Right lobe of liver (tissue), 6 donors: ENCODE data around the gene TUT4. TPM values are rescaled to one million over a fixed set of nuclear protein-coding genes. Genes with fewer than 3 reads are reported as not detected.
A peak's percentile ranks its signal among the peaks of the same experiment; 100 is the strongest.

Source experiments
- ATAC-seq, 4 donors: fragments of 200-7000 bp; cut with Tn5 transposase; one replicate each; pipeline ENCODE4 v1.9.1; 2020; ENCODE audit warnings: mild to moderate bottlenecking in 4 of 4, moderate library complexity in 4 of 4
- DNase-seq, 3 donors: peaks; one replicate each; pipeline ENCODE4 v3.0.0-alpha.2; 2020
- H3K27ac ChIP-seq, 3 donors: fragments of 200-600 bp; one replicate each; pipeline ENCODE4 v1.8.0; 2022
- H3K27me3 ChIP-seq, 2 donors: fragments of 200-600 bp; one replicate each; pipeline ENCODE4 v1.8.0; 2022
- H3K36me3 ChIP-seq, 4 donors: fragments of 200-600 bp; sonication (generic) in 1 of 4; one replicate each; pipeline versions ENCODE4 v1.5.1 to v1.8.0; 2017 to 2022; ENCODE audit warnings: control low read depth in 1 of 4
- H3K4me1 ChIP-seq, 4 donors: fragments of 200-600 bp; sonication (generic) in 1 of 4; one replicate each; pipeline versions ENCODE4 v1.5.1 to v1.8.0; 2017 to 2022; ENCODE audit warnings: control low read depth in 1 of 4
- H3K4me3 ChIP-seq, 3 donors: fragments of 200-600 bp; one replicate each; pipeline ENCODE4 v1.8.0; 2022
- H3K9me3 ChIP-seq, 4 donors: fragments of 200-600 bp; sonication (generic) in 1 of 4; one replicate each; pipeline versions ENCODE4 v1.5.1 to v1.8.0; 2017 to 2022; ENCODE audit warnings: control low read depth in 1 of 4
- CTCF ChIP-seq, 4 donors: fragments of 200-600 bp in 3 of 4; fragments of 450-650 bp in 1 of 4; IDR thresholded peaks; one replicate each; pipeline versions ENCODE4 v1.5.1 to v1.8.0; 2016 to 2022; ENCODE audit warnings: antibody characterized with exemption in 4 of 4, mild to moderate bottlenecking in 2 of 4
- POLR2A ChIP-seq: fragments of 450-650 bp; IDR thresholded peaks from one replicate; pipeline ENCODE4 v1.6.1; 2017; ENCODE audit warnings: antibody characterized with exemption, mild to moderate bottlenecking
- WGBS: methylation state at CpG from one replicate; pipeline ENCODE4 v1.1.6; 2018; ENCODE audit warnings: low coverage, low lambda C conversion rate; ENCODE audit not compliant: insufficient coverage; ENCODE audit errors: missing lambda C conversion rate; 5-methylcytosine and 5-hydroxymethylcytosine counted together
- intact Hi-C, 2 donors: fragments of 100-400 bp; cut with DNase I; formaldehyde crosslinking; loops; one replicate each; pipeline versions ENCODE4 v1.11.2 to v1.14.1; 2022
- total RNA-seq, 6 experiments: library from RNA; depleted of rRNA in 2 of 6; stranded (reverse); fragments of >200 nt in 2 of 6; fragmentation: NEBNext Ultra II Directional in 3 of 6; extraction: Animal tissue kit (Norgen Biotek cat#: 25700) in 3 of 6; gene quantifications; one replicate each; pipeline versions ENCODE4 v1.1.0 to v1.2.4, GENCODE V29; 2016 to 2023
- donor health status: DM: no; HTN: yes; CAD: no.
- donor health status: DM: no; HTN: no; CAD: no.
- donor health status: DM: no; HTN: no; CAD: no.
- donor health status: DM: no; HTN: yes; CAD: no.
- donor health status: DM: no; HTN: yes; CAD: no.

The TUT4 gene
- total RNA-seq, 6 experiments from 2014 or later, result 16.1 to 33.0 (median 22.8) TPM

DNA sequence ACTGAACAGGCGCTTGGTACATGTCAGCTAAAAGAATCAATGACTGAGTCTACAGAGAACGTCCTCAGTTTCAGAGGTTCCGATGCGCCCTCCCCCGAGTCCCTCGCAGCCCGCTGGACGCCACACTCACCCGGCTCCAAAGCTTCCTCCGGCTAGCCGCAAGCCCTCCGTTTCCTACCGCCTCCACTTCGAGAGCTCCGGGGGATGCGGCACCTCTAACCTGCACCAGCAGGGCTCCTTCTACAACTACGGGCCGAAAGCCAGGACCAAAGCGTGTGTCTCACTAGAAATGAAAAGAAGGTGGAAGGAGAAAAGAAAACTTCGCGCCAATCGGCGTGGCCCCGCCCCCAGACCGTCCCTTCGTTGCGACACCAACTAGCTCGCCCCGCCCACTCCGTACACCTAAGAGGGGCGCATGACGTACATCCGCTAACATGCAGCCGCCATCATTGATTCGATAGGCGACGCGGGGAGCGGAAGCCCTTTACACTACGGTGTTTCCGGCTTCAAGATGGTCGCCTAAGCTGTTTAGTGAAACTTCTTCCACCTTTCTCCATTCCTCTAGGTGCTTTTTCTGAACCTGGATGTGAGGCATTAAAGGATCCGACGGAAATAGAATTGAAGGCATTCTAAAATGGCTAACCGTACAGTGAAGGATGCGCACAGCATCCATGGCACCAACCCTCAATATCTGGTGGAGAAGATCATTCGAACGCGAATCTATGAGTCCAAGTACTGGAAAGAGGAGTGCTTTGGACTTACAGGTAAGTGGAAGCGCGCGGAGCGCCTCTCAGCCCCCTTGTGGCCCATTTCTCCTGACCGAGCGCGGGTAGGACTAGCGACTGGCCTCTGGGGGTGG, 148.5 kb downstream of the TUT4 start, which contains the start of the genes ORC1 and PRPF38A:
ORC1 (minus strand) TSS at position 308 of the 859 bp plus-strand sequence. CDS start 2,200 bp downstream, outside the sequence.
PRPF38A (plus strand) TSS at position 487 of the 859 bp plus-strand sequence; CDS start at position 635, 148 bp downstream.
- ATAC-seq (peak; percentile 98 to 99 (median 99)), DNase-seq (peak; percentile 97 to 98 (median 97))
- WGBS, result 0% methylated on average over 36 of the region's 57 CpGs
- Histone ChIP-seq H3K27me3 (no peaks in the 10 kb centered on the region), H3K36me3 (peaks cover 0 to 16% (median 4%) of the 10 kb centered on the region in 4 donors), H3K9me3 (no peaks in the 10 kb centered on the region), H3K4me1 (peaks cover 0 to 26% (median 4%) of the 10 kb centered on the region in 4 donors), H3K27ac (peak within 1 kb of the TSS; percentile 79 to 87 (median 81)), H3K4me3 (peak within 1 kb of the TSS; percentile 84 to 89 (median 85))
- TF ChIP-seq CTCF (IDR thresholded peaks at IDR 0.05) (peak; percentile 31 to 49 (median 36)), POLR2A (no peak)
- intact Hi-C loops, result loop anchor here in 1 of 2 donors (10.0 kb wide), 1 partner anchor 280 kb away; no protein-coding TSS in a partner anchor

- H3K27ac ChIP-seq, result peak overlapping the region in 2 of 3 donors; percentile 79 to 87
- intact Hi-C loops, result loop anchor here in 1 of 2 donors (10.0 kb wide), 1 partner anchor 281 kb away; no protein-coding TSS in a partner anchor
- H3K9me3 ChIP-seq, result no peaks in the 10 kb centered on the region
These were observed 149.3 kb downstream of the TUT4 start for GRCh38 chr1:52403566-52404115.

GRCh38 chr1:52402860-52403240, 150.0 kb downstream of the TUT4 start:
- ATAC-seq, result peak in 1 of 4 donors; percentile 37
- no peak for TF ChIP-seq CTCF (IDR thresholded peaks at IDR 0.05)
- TF ChIP-seq POLR2A, result no peak
- Histone ChIP-seq H3K36me3 (peaks cover 0 to 1% (median 0%) of the 10 kb centered on the region in 4 donors), H3K27ac (no peak overlapping the region), H3K9me3 (no peaks in the 10 kb centered on the region), H3K4me3 (no peak overlapping the region), H3K27me3 (no peaks in the 10 kb centered on the region), H3K4me1 (peaks cover 0 to 26% (median 4%) of the 10 kb centered on the region in 4 donors)
- intact Hi-C loops, result loop anchor here in 1 of 2 donors (10.0 kb wide), 1 partner anchor 282 kb away; no protein-coding TSS in a partner anchor
- DNase-seq, result no peak
- 23% methylated on average over 3 of the region's 3 CpGs for WGBS

More at GRCh38 chr1:52403566-52404115, 149.3 kb downstream of the TUT4 start:
- Histone ChIP-seq H3K27me3 (no peaks in the 10 kb centered on the region), H3K4me3 (peak overlapping the region; percentile 84 to 89 (median 85)), H3K36me3 (peaks cover 0 to 9% (median 0%) of the 10 kb centered on the region in 4 donors), H3K4me1 (peaks cover 0 to 26% (median 4%) of the 10 kb centered on the region in 4 donors)
- ATAC-seq (peak in 3 of 4 donors; percentile 15 to 54 (median 32)), DNase-seq (no peak)
- 0% methylated on average over 16 of the region's 16 CpGs for WGBS
- TF ChIP-seq CTCF (IDR thresholded peaks at IDR 0.05) (no peak), POLR2A (no peak)

DNA sequence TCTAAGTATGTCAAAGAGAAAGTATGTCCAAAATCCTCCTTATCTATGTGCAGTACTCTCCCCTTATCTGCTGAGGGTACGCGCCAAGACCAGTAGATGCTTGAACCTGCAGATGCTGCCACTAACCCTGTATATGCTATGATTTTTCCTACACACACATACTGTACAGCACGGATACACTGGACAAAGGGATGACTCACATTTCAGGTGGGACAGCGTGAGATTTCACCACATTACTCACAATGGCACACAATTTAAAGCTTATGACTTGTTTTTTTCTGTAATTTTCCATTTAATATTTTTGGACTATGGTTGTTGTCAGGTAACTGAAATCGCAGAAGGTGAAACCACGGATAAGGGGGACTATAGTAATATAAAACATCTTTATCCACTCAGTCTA, 152.8 kb downstream of the TUT4 start:
- 95% methylated on average over 6 of the region's 6 CpGs for WGBS
- DNase-seq, result no peak

More for the DNA sequence above, 152.8 kb downstream of the TUT4 start:
- ATAC-seq, result no peak
- H3K27me3 ChIP-seq, result no peaks in the 10 kb centered on the region
- intact Hi-C loops, result loop anchor here in 1 of 2 donors (10.0 kb wide), 1 partner anchor 285 kb away; no protein-coding TSS in a partner anchor
- peaks cover 0 to 11% (median under 1%) of the 10 kb centered on the region in 4 donors for H3K4me1 ChIP-seq
- H3K27ac ChIP-seq, result no peak overlapping the region
- no peak overlapping the region for H3K4me3 ChIP-seq
- no peaks in the 10 kb centered on the region for H3K36me3 ChIP-seq
- TF ChIP-seq POLR2A (no peak), CTCF (IDR thresholded peaks at IDR 0.05) (no peak)
- H3K9me3 ChIP-seq, result no peaks in the 10 kb centered on the region
